AG09309 (cell line): ENCODE data around the gene STAB1.

Source experiments
- DNase-seq: peaks from one replicate; pipeline ENCODE4 v3.0.0-alpha.2; 2010; ENCODE audit warnings: low read depth
- H3K4me3 ChIP-seq: 2 replicates; pipeline ENCODE4 v1.5.1; 2011; ENCODE audit warnings: mild to moderate bottlenecking, low read depth, low read length, moderate library complexity; ENCODE audit not compliant: control insufficient read depth
- TF ChIP-seq, protein P1 (sequence below): IDR thresholded peaks from 2 replicates; pipeline ENCODE4 v1.5.1; 2011; ENCODE audit warnings: mild to moderate bottlenecking, low read depth, low read length, inconsistent platforms; ENCODE audit not compliant: insufficient read depth, control insufficient read depth; ENCODE audit errors: missing control alignments

Gene STAB1

DNA sequence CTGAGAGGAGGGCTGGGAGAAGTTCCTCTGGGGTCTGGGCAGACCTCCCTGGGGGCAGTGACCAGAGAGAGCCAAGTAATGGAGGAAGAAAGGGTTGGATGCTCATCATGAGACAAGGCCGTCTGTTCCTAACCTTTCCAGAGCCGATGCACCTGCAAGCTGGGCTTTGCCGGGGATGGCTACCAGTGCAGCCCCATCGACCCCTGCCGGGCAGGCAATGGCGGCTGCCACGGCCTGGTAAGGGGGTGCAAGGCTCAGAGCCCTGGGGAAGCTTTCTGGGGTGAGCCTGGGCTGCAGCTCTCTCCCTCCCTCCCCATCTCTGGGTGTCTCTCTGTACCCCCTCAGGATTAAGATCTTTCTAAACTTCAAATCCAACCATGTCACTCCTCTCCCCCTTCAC, 16.4 kb downstream of the STAB1 start:
- TF ChIP-seq, protein P1, sequence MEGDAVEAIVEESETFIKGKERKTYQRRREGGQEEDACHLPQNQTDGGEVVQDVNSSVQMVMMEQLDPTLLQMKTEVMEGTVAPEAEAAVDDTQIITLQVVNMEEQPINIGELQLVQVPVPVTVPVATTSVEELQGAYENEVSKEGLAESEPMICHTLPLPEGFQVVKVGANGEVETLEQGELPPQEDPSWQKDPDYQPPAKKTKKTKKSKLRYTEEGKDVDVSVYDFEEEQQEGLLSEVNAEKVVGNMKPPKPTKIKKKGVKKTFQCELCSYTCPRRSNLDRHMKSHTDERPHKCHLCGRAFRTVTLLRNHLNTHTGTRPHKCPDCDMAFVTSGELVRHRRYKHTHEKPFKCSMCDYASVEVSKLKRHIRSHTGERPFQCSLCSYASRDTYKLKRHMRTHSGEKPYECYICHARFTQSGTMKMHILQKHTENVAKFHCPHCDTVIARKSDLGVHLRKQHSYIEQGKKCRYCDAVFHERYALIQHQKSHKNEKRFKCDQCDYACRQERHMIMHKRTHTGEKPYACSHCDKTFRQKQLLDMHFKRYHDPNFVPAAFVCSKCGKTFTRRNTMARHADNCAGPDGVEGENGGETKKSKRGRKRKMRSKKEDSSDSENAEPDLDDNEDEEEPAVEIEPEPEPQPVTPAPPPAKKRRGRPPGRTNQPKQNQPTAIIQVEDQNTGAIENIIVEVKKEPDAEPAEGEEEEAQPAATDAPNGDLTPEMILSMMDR = no peak
- DNase-seq = no peak
- H3K4me3 ChIP-seq = no peak overlapping the region

DNA sequence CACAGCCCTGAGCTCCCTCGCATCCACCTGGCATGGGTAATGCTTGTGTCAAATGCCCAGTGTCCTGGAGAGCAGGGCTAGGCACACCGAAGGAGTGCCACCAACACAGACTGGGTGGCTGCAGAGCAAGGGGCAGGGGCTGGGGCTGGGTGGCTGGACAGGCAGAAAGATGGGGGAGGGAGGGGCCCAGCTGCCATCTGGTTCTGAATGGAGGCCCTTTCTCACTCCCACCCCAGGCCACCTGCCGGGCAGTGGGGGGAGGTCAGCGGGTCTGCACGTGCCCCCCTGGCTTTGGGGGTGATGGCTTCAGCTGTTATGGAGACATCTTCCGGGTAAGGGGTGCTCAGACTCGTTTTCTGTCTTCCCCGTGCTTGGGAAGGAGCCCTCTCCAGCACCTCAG, 17.0 kb downstream of the STAB1 start:
- TF ChIP-seq, protein P1 = no peak
- H3K4me3 ChIP-seq = no peak overlapping the region
- no peak for DNase-seq

DNA sequence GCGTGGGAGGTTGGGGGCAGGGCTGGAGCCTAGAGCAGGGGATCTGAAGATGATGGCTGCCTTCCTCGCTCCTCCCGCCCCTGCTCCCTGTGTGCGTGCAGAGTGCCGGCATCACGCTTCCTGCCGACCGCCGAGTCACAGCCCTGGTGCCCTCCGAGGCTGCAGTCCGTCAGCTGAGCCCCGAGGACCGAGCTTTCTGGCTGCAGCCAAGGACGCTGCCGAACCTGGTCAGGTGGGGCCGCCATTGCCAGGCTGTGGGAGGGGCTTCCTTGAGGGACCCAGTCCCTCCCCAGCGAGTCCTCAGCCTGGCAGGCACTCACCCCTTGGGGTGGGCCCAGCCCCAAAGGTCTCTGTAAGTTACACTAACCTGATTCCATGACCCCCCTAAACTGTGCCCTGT, 17.6 kb downstream of the STAB1 start:
- no peak overlapping the region for H3K4me3 ChIP-seq
- no peak for DNase-seq
- TF ChIP-seq, protein P1 = no peak

DNA sequence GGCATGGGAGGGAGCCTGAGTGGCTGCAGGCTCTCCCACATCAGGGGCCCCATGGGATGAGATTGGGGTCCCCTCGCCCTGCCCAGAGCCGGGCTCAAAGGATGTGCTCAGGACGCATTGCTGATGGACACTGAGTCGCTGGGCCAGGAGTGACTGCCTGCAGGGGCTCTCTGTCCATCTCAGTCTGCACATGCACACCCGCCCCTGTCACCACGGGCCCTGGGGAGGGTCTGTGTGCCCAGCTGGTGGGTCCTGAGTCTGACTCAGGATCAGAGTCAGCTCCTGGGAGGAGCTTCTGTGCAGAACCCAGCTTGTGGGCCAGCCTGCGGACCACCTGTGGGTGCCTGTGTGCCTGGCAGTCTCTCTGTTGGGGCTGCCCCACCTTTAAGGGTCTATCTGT, 18.1 kb downstream of the STAB1 start:
- TF ChIP-seq, protein P1 = no peak
- no peak overlapping the region for H3K4me3 ChIP-seq
- no peak for DNase-seq

DNA sequence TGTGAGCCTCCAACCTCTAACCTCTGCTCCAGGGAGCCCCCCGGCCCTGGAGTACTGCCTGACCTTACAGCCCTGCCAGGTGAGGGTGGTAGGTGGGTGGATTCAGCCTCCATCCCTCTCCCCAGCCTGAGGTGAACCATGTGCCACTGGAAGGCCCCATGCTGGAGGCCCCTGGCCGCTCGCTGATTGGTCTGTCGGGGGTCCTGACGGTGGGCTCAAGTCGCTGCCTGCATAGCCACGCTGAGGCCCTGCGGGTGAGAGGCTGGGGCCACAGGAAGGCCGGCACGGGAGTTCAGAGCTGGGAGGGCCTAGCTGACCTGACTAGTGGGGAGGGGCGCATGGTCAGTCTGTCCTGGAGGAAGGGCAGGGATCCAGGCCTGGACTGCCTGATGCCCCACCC, 19.4 kb downstream of the STAB1 start:
- no peak for DNase-seq
- H3K4me3 ChIP-seq = no peak overlapping the region

DNA sequence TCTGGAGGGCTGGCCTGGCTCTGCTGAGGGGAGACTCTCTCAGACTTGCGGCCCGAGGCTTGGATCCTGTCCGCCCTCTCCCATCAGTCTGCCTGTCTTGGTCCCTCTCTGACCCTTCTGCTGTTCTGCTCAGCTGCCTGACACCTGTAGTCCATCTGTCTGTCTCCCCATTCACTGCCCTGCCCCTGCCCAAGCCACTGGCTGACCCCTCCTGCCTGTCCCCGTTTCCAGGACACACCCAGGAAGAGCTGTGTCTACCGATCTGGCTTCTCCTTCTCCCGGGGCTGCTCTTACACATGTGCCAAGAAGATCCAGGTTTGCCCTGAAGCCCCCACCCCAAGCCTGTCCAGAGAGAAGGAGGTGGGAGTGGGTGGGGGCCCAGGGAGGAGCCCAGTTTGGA, 20.1 kb downstream of the STAB1 start:
- H3K4me3 ChIP-seq = no peak overlapping the region
- no peak for DNase-seq
- TF ChIP-seq, protein P1 = no peak

More for the DNA sequence above, 19.4 kb downstream of the STAB1 start:
- TF ChIP-seq, protein P1 = no peak
